VCaP (cell line): ENCODE data around the gene IFNK.
"Not testable (repeated sequence)": the region's sequence is repeated elsewhere in the genome, so short reads cannot be mapped to it uniquely, and the experiment has no call there.

ENCODE experiments used
- H3K27ac ChIP-seq: fragments of 450-650 bp; 2 replicates; pipeline ENCODE4 v1.5.1; 2017
- TF ChIP-seq, protein P1 (sequence below): fragments of 450-650 bp; conservative IDR thresholded peaks from 2 replicates; pipeline ENCODE4 v1.5.1; 2017; ENCODE audit warnings: mild to moderate bottlenecking, moderate library complexity

The IFNK gene

DNA sequence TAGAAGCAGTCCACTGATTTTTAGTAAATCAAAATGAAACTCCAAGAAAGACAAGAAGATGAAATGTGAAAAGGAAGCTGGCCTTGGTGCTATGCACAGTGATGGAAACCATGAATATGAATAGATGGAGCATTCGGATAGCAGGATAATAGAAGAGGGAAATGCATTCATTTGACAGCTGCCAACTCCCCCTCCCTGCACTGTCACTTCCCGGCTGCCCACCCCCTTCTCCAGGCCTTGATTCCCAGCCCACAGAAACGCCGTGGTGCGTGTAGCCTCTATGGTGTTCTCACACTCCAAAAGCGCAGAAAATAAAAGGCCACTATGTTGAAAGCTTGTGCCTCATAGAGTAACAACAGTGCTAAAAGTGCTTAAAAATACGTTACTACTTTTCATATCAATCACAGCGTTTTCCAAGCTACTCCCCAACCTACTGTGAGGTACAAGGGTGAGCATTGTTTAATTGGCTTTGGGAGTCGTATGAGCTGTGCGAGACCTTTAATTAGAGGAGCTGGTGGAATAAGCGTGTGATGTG, 26.1 kb upstream of the IFNK start:
- TF ChIP-seq, protein P1, sequence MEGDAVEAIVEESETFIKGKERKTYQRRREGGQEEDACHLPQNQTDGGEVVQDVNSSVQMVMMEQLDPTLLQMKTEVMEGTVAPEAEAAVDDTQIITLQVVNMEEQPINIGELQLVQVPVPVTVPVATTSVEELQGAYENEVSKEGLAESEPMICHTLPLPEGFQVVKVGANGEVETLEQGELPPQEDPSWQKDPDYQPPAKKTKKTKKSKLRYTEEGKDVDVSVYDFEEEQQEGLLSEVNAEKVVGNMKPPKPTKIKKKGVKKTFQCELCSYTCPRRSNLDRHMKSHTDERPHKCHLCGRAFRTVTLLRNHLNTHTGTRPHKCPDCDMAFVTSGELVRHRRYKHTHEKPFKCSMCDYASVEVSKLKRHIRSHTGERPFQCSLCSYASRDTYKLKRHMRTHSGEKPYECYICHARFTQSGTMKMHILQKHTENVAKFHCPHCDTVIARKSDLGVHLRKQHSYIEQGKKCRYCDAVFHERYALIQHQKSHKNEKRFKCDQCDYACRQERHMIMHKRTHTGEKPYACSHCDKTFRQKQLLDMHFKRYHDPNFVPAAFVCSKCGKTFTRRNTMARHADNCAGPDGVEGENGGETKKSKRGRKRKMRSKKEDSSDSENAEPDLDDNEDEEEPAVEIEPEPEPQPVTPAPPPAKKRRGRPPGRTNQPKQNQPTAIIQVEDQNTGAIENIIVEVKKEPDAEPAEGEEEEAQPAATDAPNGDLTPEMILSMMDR, result no peak
- H3K27ac ChIP-seq, result no peak overlapping the region

DNA sequence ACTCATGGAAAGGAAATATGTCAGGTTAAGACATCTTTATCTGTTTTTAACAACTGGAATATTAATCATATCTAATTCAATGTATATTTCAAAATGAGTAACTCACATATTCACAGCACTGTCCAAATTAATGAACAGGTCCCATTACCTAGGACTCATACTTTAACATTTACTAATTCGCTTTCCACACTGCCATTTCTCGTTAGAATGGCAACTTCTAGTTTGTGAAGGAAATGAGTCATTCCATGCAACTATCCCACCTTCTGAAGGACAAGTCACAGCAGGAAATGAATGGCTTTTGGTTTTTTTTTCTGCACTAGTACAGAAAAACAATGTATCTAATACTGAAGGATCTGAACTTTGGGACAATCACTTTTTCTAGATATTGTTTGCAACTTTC, 24.6 kb upstream of the IFNK start:
- no peak overlapping the region for H3K27ac ChIP-seq
- TF ChIP-seq, protein P1, result no peak

- not testable (repeated sequence) for H3K27ac ChIP-seq
Measured at GRCh38 chr9:27500902-27501301, 23.2 kb upstream of the IFNK start.

GRCh38 chr9:27503623-27504022, 20.5 kb upstream of the IFNK start:
- TF ChIP-seq, protein P1, result no peak
- H3K27ac ChIP-seq, result no peak overlapping the region

DNA sequence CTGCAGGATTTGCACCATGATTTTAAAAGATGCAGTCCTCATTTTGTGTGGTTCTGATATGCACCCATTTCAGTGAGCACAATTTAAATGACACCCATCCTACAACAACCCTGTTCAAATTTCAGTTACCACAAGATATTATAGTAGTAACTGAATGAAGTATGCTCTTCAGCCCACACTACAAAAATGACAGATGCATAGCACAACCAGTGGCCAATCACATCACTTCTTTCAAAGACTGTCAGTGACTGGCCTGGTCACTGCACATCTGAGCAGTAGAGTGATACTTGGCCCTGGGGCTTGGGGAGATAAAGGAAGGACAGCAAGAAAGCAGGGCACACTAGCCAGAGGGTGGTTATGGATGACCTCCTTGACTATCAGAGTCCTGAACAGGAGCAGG, 19.8 kb upstream of the IFNK start:
- TF ChIP-seq, protein P1, result no peak
- no peak overlapping the region for H3K27ac ChIP-seq

GRCh38 chr9:27505744-27506161, 18.3 kb upstream of the IFNK start:
- no peak overlapping the region for H3K27ac ChIP-seq
- TF ChIP-seq, protein P1, result no peak

- no peak overlapping the region for H3K27ac ChIP-seq
- TF ChIP-seq, protein P1, result no peak
Measured at GRCh38 chr9:27506981-27507380, 17.1 kb upstream of the IFNK start.

DNA sequence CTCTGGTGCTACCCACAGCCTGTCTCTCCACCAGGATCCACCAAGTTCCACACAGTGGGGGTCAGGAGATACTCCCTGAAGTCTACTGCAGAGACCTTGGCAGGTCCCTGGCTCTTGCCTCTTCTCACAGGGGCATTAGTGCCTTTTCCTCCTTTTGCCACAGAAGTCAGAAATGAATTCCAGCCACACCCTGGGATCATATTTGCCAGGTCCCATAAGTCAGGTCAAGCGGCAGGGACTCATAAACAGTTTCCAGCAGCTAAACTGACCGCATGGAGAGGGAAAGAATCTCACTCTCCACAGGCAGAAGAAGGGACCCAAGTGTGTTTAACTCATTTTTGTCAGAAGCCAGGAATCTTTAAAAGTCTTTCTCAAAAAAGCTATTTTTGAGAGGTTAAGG, 13.3 kb upstream of the IFNK start:
- no peak overlapping the region for H3K27ac ChIP-seq
- TF ChIP-seq, protein P1, result no peak
